BLaER1 (cell line): ENCODE data around the gene PUM2.

ENCODE experiments used
- H3K27ac ChIP-seq: shearing (Covaris generic); formaldehyde crosslinking; 2 replicates; pipeline ENCODE4 v1.8.1; 2022
- H3K27me3 ChIP-seq: shearing (Covaris generic); formaldehyde crosslinking; 2 replicates; pipeline ENCODE4 v1.8.1; 2022
- H3K36me3 ChIP-seq: shearing (Covaris generic); formaldehyde crosslinking; 2 replicates; pipeline ENCODE4 v1.8.1; 2022
- H3K4me1 ChIP-seq: shearing (Covaris generic); formaldehyde crosslinking; 2 replicates; pipeline ENCODE4 v1.8.1; 2022
- H3K4me2 ChIP-seq: shearing (Covaris generic); formaldehyde crosslinking; 2 replicates; pipeline ENCODE4 v1.8.1; 2022
- H3K4me3 ChIP-seq: shearing (Covaris generic); formaldehyde crosslinking; 2 replicates; pipeline ENCODE4 v1.8.1; 2022
- H3K9ac ChIP-seq: shearing (Covaris generic); formaldehyde crosslinking; 2 replicates; pipeline ENCODE4 v1.8.1; 2022
- H3K9me3 ChIP-seq: shearing (Covaris generic); formaldehyde crosslinking; 2 replicates; pipeline ENCODE4 v1.8.1; 2022
- H4K20me1 ChIP-seq: shearing (Covaris generic); formaldehyde crosslinking; 2 replicates; pipeline ENCODE4 v1.8.1; 2022
- Cebpa-rat ChIP-seq: shearing (Covaris generic); IDR thresholded peaks from 2 replicates; pipeline ENCODE4 v1.8.1; 2022

Gene PUM2

DNA sequence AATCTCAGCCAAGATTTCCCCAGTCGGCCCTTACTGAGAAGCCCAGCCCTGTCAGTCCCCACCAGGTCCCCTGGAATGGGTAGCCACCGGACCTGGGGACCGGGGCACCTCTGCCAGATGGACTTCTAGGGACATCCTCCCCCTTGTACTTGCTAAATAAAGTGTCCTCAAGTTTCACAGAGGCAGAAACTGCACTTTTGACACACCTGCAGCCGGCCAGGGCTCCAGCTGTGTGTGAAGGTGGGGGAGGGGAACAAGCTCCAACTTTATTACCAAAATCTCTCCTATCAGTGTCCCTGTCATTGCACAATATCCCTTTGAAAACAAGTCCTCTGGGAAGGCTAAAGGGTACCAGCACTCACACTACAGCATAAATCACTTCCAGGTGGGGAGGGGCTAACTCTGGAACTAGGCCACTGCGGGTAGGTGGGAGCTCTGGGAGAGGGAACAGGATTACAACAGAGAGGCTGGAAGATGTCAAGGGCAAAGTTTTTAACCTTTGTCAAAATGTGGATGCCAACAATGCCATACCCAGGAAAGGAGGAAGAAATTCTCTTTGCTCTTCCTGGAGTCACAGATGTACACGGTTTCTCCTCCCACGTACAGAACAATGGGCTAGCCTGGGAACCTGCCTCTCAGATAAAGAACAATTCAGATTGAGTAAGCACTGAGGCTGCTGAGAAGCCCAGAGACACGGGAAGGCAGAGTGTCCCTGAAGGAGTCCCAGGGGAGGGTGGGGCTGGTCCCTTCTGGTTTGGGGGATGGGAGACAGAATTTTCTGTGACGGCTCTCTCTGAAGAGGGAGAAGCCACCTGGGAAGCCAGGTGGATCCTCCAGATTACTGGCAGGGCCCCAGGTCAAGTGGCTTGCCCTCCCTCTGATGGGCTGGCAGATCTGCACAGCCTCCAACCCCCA is 136.7 kb downstream of the PUM2 start:
- Histone ChIP-seq H3K27ac (peak overlapping the region; percentile 88), H3K27me3 (no peaks in the 10 kb centered on the region), H3K4me1 (peaks cover 87% of the 10 kb centered on the region), H3K4me3 (no peak overlapping the region), H3K9me3 (no peaks in the 10 kb centered on the region), H3K4me2 (peak overlapping the region; percentile 84), H3K36me3 (peaks cover 8% of the 10 kb centered on the region; the same call in 1 of the 2 replicates), H4K20me1 (peaks cover 27% of the 10 kb centered on the region; the same call in 1 of the 2 replicates), H3K9ac (peak overlapping the region; percentile 49; the same call in 1 of the 2 replicates)
- peak; percentile 68; the same call in 1 of the 2 replicates for TF ChIP-seq Cebpa-rat

DNA sequence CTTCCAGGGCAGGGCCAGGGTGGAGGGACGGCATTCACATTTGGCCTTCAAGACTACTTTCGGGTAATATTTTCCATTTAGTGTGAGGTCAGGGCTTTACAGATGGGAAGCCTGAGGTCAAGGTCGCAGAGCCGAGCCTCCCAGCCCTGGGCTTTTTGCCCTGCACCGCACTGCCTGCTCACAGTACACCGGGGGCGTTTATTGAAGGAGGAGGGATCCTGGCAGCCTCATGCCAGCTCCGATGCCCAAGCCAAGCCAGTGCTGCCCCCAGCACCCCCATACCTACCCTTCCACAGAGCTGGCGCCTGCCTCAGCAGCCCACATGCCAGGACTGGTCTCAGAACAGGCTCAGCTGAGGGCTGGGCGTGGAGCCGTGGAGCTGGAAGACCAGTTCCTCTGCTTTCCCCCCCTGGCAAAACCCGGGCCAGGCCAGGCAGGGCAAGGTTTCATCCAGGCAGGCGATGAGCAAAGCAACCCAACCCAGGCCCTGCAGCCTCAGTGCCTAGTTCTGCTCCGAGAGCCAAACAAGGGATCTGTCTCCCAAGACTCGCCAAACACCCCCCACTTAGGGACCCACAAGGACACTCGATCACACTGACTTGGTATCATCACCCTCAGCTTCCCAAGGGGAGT is 137.7 kb downstream of the PUM2 start:
- H3K9ac ChIP-seq: peak overlapping the region; percentile 49
- peaks cover 8% of the 10 kb centered on the region; the same call in 1 of the 2 replicates for H3K36me3 ChIP-seq
- no peak for TF ChIP-seq Cebpa-rat
- H3K4me1 ChIP-seq: peaks cover 95% of the 10 kb centered on the region
- peak overlapping the region; percentile 84 for H3K4me2 ChIP-seq
- no peaks in the 10 kb centered on the region for H3K9me3 ChIP-seq
- no peaks in the 10 kb centered on the region for H3K27me3 ChIP-seq
- H3K27ac ChIP-seq: peak overlapping the region; percentile 88
- peak overlapping the region; percentile 2; the same call in 1 of the 2 replicates for H3K4me3 ChIP-seq
- peaks cover 24% of the 10 kb centered on the region; the same call in 1 of the 2 replicates for H4K20me1 ChIP-seq

DNA sequence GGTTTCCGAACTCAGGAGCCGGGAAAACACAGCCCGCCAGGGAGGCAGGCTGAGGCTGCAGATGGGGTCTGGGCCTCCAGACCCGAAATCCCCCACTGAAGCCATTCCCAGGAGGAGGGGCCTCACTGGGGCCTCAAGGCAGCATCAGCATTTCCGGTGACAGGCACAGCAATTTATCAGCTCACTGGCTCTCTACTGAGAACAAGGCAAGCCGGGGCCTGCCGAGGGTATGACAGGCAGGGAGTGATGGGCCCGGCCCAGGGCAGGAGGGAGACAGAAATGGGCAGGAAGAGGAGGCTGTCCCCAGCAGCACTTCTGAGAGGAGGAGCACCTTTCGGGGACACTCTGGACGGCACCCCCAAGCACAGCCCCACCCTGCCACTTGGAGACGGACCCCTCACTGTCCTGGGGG is 138.2 kb downstream of the PUM2 start:
- H4K20me1 ChIP-seq: peaks cover 24% of the 10 kb centered on the region; the same call in 1 of the 2 replicates
- peak overlapping the region; percentile 84 for H3K4me2 ChIP-seq
- peaks cover 95% of the 10 kb centered on the region for H3K4me1 ChIP-seq
- peak overlapping the region; percentile 88 for H3K27ac ChIP-seq
- H3K4me3 ChIP-seq: peak overlapping the region; percentile 2; the same call in 1 of the 2 replicates
- peaks cover 8% of the 10 kb centered on the region; the same call in 1 of the 2 replicates for H3K36me3 ChIP-seq
- H3K9ac ChIP-seq: peak overlapping the region; percentile 49
- no peaks in the 10 kb centered on the region for H3K9me3 ChIP-seq
- H3K27me3 ChIP-seq: no peaks in the 10 kb centered on the region
- no peak for TF ChIP-seq Cebpa-rat

DNA sequence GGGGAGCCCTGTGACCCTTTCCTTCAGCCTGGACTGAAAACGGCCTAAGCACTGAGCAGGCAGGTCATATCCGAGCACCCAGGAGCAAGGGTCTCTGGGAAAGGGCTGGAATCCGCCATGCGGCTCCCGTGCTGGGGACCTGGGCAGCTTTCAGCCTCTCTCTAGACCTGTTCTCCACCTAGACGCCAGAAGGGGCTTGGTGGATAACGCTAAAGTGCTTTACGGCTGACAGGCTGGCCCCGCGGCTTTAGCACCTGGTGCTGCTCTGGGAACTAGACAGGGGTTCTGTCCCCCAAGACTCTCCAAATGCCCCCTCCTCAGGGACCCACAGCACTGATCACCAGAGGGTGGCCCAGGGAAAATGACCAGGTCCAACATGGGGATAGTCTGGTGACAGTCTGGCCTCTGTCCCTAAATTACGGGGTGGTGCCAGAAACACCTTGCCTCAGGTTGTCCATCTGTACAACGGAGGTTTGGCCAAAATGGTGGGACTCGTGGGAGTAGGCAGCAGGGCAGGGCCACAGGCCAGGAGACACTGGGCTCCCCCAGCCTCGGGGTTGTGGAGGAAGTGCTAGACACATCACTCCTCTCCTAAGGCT is 138.7 kb downstream of the PUM2 start:
- peaks cover 8% of the 10 kb centered on the region; the same call in 1 of the 2 replicates for H3K36me3 ChIP-seq
- H3K27me3 ChIP-seq: no peaks in the 10 kb centered on the region
- H3K27ac ChIP-seq: peak overlapping the region; percentile 88
- H3K4me1 ChIP-seq: peaks cover 95% of the 10 kb centered on the region
- H4K20me1 ChIP-seq: peaks cover 23% of the 10 kb centered on the region; the same call in 1 of the 2 replicates
- H3K9ac ChIP-seq: peak overlapping the region; percentile 49
- TF ChIP-seq Cebpa-rat: no peak
- no peak overlapping the region for H3K4me3 ChIP-seq
- H3K9me3 ChIP-seq: no peaks in the 10 kb centered on the region
- peak overlapping the region; percentile 84 for H3K4me2 ChIP-seq

DNA sequence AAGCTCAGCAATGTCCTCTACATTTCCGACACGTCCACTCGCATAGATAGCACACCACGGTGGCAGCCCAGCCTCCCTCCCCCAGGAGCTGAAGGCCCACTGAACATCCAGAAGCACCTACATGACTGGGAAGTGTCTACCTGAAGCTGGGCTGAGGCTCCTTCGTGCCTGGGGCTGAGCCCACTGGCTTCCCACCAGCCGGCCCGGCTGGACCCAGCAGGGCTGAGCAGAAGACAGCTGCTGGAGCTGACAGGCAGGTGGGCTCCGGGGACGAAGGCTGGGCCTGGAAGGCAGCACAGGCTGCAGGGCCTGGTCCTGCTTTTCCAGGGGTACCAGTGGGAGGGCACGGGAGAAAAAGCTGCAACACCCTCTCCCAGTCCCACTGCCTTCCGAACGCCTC is 139.2 kb downstream of the PUM2 start:
- peak overlapping the region; percentile 84 for H3K4me2 ChIP-seq
- H3K36me3 ChIP-seq: peaks cover 6% of the 10 kb centered on the region; the same call in 1 of the 2 replicates
- H4K20me1 ChIP-seq: peaks cover 17% of the 10 kb centered on the region; the same call in 1 of the 2 replicates
- H3K4me1 ChIP-seq: peaks cover 95% of the 10 kb centered on the region
- no peaks in the 10 kb centered on the region for H3K27me3 ChIP-seq
- no peak overlapping the region for H3K4me3 ChIP-seq
- 0 out of 2 replicates have a peak overlapping the region, but pooled peaks have one; percentile 49 for H3K9ac ChIP-seq
- H3K9me3 ChIP-seq: no peaks in the 10 kb centered on the region
- H3K27ac ChIP-seq: peak overlapping the region; percentile 88
- TF ChIP-seq Cebpa-rat: no peak

DNA sequence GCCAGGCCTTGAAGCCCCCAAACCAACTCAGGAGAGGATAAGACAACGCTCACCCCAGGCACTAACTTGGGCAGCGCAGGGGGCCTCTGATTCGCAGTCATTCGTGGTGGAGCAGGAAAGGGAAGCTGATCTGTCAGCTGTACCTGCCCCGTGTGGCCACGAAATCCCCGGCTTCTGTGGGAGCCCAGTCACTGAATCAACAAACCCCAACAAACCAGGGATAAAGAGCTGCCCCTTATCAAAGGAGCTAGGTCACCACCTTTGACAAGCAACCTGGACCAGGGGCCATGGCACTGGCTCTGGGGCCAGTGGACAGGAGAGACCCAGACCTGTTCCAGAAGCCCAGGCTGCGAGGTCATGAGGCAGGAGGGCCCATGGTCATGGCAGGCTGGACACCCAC is 140.2 kb downstream of the PUM2 start:
- no peak for TF ChIP-seq Cebpa-rat
- Histone ChIP-seq H3K4me1 (peaks cover 100% of the 10 kb centered on the region), H3K4me2 (peak overlapping the region; percentile 84), H3K27me3 (no peaks in the 10 kb centered on the region), H3K9ac (0 out of 2 replicates have a peak overlapping the region, but pooled peaks have one; percentile 44), H3K27ac (peak overlapping the region; percentile 88), H3K36me3 (no peaks in the 10 kb centered on the region), H3K4me3 (no peak overlapping the region), H4K20me1 (peaks cover 8% of the 10 kb centered on the region; the same call in 1 of the 2 replicates), H3K9me3 (no peaks in the 10 kb centered on the region)

DNA sequence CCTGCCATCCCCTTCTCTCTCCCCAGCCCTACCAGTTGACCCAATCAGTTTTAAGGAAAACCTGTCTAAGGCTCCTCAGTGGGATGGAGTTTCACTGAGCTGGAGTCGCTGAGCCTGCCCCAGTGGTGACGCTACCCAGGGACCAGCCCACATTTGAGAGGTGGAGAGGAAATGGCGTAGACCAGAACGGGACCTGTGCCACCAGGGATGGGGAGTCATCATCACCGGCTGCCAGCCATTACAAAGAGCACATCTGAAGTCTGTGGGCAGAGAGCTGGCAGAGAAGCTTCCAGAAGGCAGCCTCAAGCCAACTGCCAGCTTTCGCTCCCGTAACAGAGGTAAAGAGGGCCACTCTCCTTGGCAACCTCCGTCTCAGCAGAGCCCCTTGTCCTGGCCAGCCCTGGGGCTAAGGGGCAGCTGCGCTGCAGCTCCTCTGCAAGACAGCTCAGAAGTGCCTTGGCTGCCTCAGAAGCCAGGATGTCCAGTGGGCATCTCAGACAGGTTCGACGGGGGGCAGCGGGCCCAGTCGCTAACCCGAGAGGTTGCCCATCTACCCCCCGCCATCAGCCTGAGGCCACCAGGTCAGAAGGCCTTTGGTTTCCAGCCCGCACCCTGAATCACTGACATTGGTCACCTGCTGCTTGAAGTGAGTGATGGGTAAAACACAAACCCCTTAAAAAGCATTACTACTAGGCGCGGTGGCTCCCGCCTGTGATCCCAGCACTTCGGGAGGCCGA is 141.1 kb downstream of the PUM2 start:
- 0 out of 2 replicates have a peak, but pooled peaks cover 6% of the 10 kb centered on the region for H3K36me3 ChIP-seq
- H3K4me3 ChIP-seq: no peak overlapping the region
- peak overlapping the region; percentile 88 for H3K27ac ChIP-seq
- H3K9me3 ChIP-seq: no peaks in the 10 kb centered on the region
- 0 out of 2 replicates have a peak overlapping the region, but pooled peaks have one; percentile 66 for H3K9ac ChIP-seq
- H3K4me2 ChIP-seq: peak overlapping the region; percentile 84
- H4K20me1 ChIP-seq: no peaks in the 10 kb centered on the region
- no peaks in the 10 kb centered on the region for H3K27me3 ChIP-seq
- no peak for TF ChIP-seq Cebpa-rat
- peaks cover 100% of the 10 kb centered on the region for H3K4me1 ChIP-seq

DNA sequence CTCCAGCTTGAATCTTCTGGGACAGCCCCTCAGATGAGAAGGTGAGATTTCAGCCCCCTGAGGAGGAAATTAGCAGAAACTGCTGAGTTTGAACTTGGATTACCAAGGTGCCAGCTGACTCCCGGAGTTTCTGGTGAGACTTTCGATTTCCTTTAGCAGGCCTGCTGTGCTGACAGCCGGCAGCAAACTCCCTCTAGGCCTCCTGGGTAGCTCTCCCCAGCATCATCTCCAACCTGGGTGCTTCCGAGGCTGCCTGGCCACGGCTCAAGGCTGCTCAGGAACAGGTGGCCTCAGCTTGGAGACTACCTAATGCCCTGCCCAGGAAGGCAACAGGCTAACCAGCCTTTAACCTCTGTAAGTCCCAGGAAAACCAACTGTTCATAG is 142.2 kb downstream of the PUM2 start:
- no peaks in the 10 kb centered on the region for H3K27me3 ChIP-seq
- H4K20me1 ChIP-seq: no peaks in the 10 kb centered on the region
- H3K4me1 ChIP-seq: peaks cover 89% of the 10 kb centered on the region
- H3K27ac ChIP-seq: peak overlapping the region; percentile 88
- peak overlapping the region; percentile 66 for H3K9ac ChIP-seq
- peaks cover 15% of the 10 kb centered on the region for H3K36me3 ChIP-seq
- H3K4me3 ChIP-seq: no peak overlapping the region
- peak overlapping the region; percentile 84 for H3K4me2 ChIP-seq
- no peaks in the 10 kb centered on the region for H3K9me3 ChIP-seq
- no peak for TF ChIP-seq Cebpa-rat

DNA sequence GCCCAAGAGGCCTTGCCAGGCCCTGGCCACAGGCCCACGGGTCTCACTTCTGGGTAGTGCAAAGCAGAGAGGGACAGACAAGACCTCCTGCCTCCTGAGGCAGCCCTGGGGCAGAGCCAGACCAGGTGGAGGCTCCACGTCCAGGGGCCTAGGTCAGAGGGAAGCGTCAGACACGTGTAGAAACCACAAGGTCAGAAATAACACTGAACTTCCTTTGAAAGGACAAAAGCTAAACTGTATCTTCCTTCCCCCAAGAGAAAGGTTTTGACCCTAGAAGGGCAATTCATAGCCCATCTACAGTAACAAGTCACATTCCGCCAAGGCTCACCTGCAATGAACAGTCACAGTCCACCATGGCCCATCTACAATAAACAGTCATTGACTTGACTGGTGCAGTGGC is 143.6 kb downstream of the PUM2 start:
- TF ChIP-seq Cebpa-rat: no peak
- H4K20me1 ChIP-seq: no peaks in the 10 kb centered on the region
- peak overlapping the region; percentile 84 for H3K4me2 ChIP-seq
- peaks cover 75% of the 10 kb centered on the region for H3K4me1 ChIP-seq
- H3K9me3 ChIP-seq: no peaks in the 10 kb centered on the region
- no peak overlapping the region for H3K4me3 ChIP-seq
- peaks cover 29% of the 10 kb centered on the region for H3K36me3 ChIP-seq
- peak overlapping the region; percentile 63 for H3K9ac ChIP-seq
- H3K27ac ChIP-seq: peak overlapping the region; percentile 88
- no peaks in the 10 kb centered on the region for H3K27me3 ChIP-seq
